Hypothalamus (tissue), 51 donors: ENCODE data around the gene UNC5CL.
"Not testable (repeated sequence)": the region's sequence is repeated elsewhere in the genome, so short reads cannot be mapped to it uniquely, and the experiment has no call there.

ENCODE experiments used
- DNase-seq, 51 donors: peaks; one replicate each; lab custom pipeline; 2025; lab: John Stamatoyannopoulos, UW

UNC5CL gene

DNA sequence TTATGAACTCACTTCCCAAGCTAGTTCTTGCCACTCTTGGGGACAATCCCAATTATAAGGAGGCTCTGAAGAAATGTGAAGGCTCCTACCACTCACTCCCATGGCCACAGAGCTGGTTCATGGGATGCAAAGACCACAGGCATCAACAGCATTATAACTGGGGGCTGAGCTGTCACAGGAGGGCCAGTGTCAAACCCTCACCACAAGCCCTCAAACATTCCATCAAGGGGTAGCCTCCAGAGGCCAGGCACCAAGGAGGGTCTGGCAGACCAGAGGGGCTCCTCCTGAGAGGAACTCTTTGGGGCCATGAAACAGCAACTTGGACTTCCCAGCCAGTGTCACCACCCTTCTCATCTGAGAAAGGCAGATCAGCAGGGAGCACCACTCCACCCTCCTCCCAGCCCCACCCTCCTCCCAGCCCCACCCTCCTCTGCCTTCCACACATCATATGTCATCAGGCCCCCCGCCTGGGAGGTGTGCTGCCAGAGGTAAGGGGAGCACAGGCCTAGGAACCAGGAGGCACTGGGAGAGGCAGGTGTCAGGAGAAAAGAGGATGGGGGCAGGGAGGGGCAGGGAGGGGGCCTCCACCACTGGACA lies 2.0 kb upstream of the UNC5CL start:
- DNase-seq = no peak

DNA sequence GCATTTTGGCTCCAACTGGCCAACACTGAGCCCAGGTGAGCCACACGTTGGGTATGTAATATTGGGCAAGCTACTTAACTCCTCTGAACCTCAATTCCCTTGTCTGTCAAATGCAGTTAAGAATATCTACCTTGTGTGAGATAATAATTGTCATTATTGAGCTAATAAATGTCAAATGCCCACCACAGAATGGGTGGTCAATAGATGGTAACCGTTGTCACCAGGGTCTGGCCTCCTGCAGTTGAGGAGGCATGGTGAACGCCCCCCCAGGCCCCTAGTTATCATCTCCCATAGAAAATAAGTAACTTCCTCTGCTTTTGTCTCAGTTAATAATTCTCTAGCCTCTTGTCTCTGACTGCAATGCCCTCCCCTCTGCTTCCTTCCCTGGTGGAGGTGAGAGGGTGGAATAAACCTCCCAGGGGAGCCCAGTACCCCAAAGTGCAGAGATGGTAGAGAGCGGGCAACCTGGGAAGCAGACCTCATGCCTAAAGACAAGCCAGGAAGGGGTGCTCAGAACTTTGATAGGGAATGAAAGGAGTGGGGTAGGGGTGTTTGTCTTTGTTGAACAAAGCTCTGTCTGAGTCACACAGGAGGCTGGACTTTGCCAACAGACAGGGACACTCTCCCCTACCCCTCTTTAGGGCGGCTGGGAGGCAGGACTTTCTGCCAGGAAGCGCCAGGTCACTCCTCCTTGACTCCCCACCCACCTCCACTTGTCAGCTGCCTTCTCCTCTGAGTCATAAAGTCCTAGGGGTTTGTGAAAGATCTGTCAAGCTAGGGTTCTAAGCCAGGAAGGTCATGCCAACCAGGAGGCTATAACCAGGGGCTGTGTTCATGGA lies 1.3 kb upstream of the UNC5CL start:
- DNase-seq = no peak

- no peak for DNase-seq
These were observed 816 bp downstream of the UNC5CL start for GRCh38 chr6:41038205-41038604.

DNA sequence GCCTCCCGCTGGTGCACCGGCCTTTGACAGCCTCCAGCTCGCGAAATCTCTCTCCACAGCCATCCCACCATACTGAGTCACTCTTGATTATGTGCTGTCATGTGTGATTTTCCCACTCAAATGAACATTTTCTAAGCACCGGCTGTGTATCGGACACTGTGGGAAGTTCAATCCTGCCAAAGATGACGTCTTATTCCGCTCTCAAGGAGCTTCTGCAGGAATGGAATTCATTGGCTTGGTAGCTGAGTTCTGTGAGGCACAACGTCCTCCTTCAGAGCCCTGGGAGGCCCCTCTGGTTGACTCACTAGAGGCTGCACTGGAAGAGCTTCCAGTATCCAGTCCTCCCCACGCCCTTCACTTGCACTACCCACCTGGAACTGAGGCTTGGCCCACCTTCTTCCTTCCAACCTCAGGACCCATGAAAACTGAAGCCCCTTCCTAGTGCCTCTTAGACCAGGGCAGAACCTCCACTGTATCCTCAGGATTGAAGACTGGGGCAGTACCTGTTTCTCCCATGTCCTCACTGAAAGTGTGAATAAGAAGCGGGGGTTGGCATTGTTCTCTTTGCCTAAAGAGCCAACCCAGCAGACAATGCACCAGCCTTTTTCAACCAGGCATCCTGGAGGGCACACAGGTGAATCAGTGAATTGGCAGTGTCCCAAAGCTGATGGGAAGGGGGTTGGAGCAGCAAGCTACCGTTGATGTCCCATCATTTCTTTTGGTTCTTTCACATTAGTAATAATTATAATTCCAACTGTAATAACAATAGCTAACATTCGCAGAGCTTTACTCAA lies 1.7 kb downstream of the UNC5CL start:
- peak in 2 of 51 donors; percentile 17 to 37 for DNase-seq

- no peak for DNase-seq
These were observed 2.4 kb downstream of the UNC5CL start for GRCh38 chr6:41036601-41037000.

DNA sequence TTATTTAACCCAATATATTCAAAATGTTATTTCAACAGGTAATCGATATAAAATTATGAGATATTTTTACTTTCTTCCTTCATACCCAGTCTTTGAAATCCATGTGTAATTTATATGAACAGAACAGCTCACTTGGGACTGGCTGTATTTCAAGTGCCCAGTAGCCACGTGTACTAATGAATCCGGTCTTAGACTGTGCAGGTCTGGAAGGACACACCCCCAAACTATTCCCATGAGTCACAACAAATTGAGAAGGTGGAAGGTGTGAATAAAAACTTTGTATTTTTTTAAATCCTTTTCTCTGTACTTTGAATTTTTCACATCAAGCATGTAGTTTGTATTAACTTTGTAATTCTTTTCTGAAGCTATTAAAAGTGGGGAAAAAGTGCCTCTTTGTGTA lies 2.8 kb downstream of the UNC5CL start:
- DNase-seq = no peak

DNA sequence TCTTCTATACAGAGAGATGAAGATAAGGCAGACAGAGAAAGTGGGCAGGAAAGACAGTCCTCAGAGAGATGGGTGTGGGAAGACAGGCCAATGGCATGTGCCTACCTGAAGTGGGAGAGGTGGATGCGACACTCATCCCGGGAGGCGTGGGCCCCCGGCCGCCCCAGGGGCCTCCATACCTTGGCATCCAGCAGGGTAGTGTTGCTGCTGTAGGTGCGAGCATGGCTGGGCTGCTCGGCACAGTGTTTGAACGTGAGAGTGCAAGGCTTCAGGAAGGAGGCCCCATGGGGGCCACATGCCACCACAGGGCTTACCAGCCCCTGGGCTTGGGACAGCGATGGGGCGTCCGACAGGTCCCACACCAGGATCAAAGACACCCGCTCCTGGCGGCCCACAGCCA lies 5.2 kb downstream of the UNC5CL start:
- no peak for DNase-seq

DNA sequence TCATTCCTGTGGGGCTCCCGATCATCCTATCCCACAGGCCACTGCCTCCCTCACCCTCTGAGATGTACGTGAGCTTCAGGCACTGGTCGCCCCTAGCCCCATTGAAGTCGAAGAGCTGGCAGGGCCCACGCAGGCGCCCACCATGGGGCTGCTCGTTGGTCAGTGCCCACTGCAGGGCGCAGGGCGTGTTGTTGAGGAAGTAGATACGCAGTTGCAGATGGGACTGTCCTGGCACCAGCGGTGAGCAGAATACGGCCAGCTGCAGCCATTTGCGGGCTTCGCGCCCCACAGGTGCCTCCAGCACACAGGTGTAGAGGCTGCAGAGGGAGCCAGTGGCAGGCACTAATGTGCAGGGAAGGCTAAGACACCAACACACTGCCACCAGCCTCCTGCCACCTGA lies 6.2 kb downstream of the UNC5CL start:
- DNase-seq = no peak

DNA sequence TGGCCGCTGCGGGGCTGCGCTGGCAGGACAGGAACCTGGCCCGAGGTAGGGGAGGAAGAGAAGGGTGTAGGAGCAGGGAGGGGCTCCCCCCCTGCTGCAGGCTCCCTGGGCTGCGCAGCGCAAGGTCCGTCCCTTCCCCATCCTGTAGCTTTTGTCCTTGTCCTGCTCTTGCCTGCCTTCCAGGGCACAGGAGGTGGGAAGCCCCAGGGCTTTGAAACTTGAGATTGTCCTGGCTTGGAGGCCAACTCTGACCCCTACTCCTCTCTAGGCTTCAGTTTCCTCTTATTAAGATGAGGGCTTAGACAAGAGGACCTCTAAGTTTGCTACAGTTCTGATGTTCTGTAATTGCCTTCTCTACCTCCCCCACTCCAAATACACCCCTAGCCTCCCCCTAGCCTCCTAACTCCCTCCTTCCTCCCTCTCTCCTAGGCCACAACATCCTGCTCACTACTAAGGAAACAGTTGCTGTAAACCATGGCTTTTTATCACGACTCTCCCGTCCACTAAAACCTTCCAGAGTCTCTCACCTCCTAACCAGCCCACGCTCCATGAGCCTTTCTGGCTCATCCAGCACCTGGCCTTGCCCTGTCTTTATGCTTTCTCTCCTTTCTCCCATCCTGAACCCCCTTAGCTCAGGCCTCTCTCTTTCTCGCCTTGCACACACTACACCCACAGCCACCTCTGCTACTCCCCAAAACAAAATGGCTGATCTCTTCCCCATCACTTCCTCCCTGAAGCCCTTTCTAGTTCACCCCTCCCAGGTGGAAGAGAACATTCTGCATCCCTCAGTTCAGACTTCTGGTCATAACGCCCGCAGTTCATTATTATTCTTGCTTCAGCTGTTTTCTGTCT lies 10.2 kb downstream of the UNC5CL start:
- no peak for DNase-seq

DNA sequence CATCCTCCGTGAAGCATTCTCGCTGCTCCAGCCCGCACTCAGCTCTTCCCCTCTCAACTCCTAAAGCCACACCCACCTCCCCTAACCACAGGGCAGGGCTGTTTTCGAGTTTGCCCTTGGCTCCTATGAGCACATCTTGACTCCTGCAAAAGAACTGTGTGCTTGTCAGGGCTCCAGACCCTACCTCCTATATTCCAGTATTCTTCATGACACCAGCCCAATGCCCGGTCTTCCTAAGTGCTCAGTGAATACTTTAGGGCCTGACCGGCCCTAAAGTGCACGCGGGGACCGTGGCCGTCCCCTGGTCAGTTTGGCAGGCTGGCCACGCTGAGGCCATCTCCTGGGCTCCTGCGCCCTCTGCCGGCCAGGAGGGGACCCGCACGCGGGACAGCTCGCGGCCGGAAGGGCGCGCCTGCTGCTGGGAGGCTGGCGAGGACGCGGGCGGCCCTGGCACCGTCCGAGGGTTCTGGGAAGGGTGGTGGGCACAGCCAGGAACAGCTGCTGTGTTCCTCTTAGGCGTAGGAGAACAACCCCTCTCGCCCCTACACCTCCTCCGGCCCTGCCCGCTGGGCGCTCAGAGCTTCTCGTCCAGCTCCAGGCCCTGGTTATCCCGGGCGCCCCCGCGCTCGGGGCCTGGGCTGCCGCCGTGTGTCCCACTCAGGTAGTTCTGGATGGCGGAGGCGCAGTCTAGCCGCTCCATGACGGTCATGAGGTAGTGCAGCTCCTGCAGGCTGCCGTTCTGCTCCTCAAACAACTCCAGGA lies 11.0 kb downstream of the UNC5CL start:
- peak in 49 of 51 donors; percentile 4 to 85 (median 51) for DNase-seq

- DNase-seq = no peak
These were observed 11.8 kb downstream of the UNC5CL start for GRCh38 chr6:41027241-41027640.

DNA sequence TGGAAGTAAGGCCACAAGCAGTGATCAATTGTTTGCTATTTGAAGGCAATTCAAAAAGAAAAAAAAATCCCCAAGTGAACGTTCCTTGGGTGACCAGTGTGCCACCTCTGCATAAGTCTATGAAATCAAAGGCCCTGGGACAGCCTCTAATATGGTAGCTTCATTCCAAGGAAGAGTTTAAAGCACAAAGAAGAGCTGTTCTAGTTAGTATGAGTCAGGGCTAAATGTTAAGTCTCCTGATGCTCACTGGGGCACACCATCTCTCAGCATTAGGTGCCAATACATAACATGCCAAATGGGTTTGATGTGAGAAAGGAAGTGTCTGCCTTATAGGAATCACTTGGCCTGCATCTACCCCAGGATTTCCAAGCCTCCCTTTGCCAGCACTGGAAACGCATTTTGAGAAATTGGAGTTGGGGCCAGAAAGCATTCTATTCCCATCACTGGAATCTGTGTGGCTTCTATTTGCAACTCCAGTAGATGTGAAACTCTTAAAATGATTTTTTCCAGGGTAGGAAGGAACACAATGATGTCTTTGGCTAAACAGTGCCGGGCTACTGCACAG lies 13.0 kb downstream of the UNC5CL start:
- DNase-seq = no peak

- no peak for DNase-seq
These were observed 15.9 kb downstream of the UNC5CL start for GRCh38 chr6:41023114-41023513.

GRCh38 chr6:41022294-41022693 lies 16.7 kb downstream of the UNC5CL start:
- DNase-seq = no peak

- DNase-seq = peak in 9 of 51 donors; percentile 3 to 35 (median 11)
These were observed 17.2 kb downstream of the UNC5CL start for GRCh38 chr6:41021832-41022231.

GRCh38 chr6:41017663-41018062 lies 21.4 kb downstream of the UNC5CL start:
- DNase-seq = no peak

DNA sequence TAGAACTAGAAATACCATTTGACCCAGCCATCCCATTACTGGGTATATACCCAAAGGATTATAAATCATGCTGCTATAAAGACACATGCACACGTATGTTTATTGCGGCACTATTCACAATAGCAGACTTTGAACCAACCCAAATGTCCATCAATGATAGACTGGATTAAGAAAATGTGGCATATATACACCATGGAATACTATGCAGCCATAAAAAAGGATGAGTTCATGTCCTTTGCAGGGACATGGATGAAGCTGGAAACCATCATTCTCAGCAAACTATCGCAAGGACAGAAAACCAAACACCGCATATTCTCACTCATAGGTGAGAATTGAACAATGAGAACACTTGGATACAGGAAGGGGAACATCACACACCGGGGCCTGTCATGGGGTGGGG lies 23.2 kb downstream of the UNC5CL start:
- DNase-seq = not testable (repeated sequence)

GRCh38 chr6:41014780-41015179 lies 24.2 kb downstream of the UNC5CL start:
- DNase-seq = no peak

GRCh38 chr6:41013466-41014153 lies 25.4 kb downstream of the UNC5CL start:
- DNase-seq = no peak
